OCI-LY1 (cell line): ENCODE measurements around the gene GMDS.

Experiments used
- H2AFZ ChIP-seq: fragments of 200-600 bp; sonication (generic), shearing (Covaris generic); 2 replicates; pipeline ENCODE4 v1.6.0; 2014; ENCODE audit warnings: antibody characterized with exemption, mild to moderate bottlenecking, low read length
- H3F3A ChIP-seq: fragments of 200-600 bp; sonication (generic), shearing (Covaris generic); 2 replicates; pipeline ENCODE4 v1.6.0; 2014; ENCODE audit warnings: mild to moderate bottlenecking, antibody characterized with exemption, low read length, moderate library complexity; ENCODE audit not compliant: insufficient read depth
- H3K27ac ChIP-seq: fragments of 200-600 bp; sonication (generic); 2 replicates; pipeline ENCODE4 v1.5.1; 2014; ENCODE audit warnings: low read length, mixed run types, mild to moderate bottlenecking, low read depth; ENCODE audit not compliant: poor library complexity, severe bottlenecking
- H3K27me3 ChIP-seq: fragments of 200-600 bp; sonication (generic); 2 replicates; pipeline ENCODE4 v1.6.0; 2014; ENCODE audit warnings: antibody characterized with exemption, mild to moderate bottlenecking, low read length, moderate library complexity; ENCODE audit not compliant: insufficient read depth
- H3K36me3 ChIP-seq: fragments of 200-600 bp; sonication (generic); 2 replicates; pipeline ENCODE4 v1.6.1; 2014; ENCODE audit warnings: mild to moderate bottlenecking, antibody characterized with exemption, low read length, moderate library complexity, mixed read lengths; ENCODE audit not compliant: insufficient read depth
- H3K4me1 ChIP-seq: fragments of 200-600 bp; sonication (generic); 2 replicates; pipeline ENCODE4 v1.5.1; 2014; ENCODE audit warnings: mild to moderate bottlenecking, low read length, moderate library complexity; ENCODE audit not compliant: insufficient read depth, severe bottlenecking
- H3K4me2 ChIP-seq: fragments of 200-600 bp; sonication (generic), shearing (Covaris generic); 2 replicates; pipeline ENCODE4 v1.6.1; 2014; ENCODE audit warnings: low read length
- H3K4me3 ChIP-seq: fragments of 200-600 bp; sonication (generic); 2 replicates; pipeline ENCODE4 v1.5.1; 2014; ENCODE audit warnings: low read length, low read depth, mild to moderate bottlenecking, mixed read lengths; ENCODE audit not compliant: poor library complexity, severe bottlenecking
- H3K79me2 ChIP-seq: fragments of 200-600 bp; shearing (Covaris generic); 2 replicates; pipeline ENCODE4 v1.6.1; 2016; ENCODE audit warnings: mixed run types, low read length, mixed read lengths; ENCODE audit not compliant: insufficient read depth
- H3K9ac ChIP-seq: fragments of 200-600 bp; sonication (generic), shearing (Covaris generic); 2 replicates; pipeline ENCODE4 v1.6.1; 2014; ENCODE audit warnings: mild to moderate bottlenecking, low read length, mixed read lengths
- H3K9me2 ChIP-seq: fragments of 200-600 bp; sonication (generic), shearing (Covaris generic); 2 replicates; pipeline ENCODE4 v1.6.1; 2014; ENCODE audit warnings: low read depth, mild to moderate bottlenecking, low read length, mixed read lengths
- H3K9me3 ChIP-seq: fragments of 200-600 bp; shearing (Covaris generic); 2 replicates; pipeline ENCODE4 v1.6.1; 2014; ENCODE audit warnings: low read length, mixed read lengths
- H4K20me1 ChIP-seq: fragments of 200-600 bp; sonication (generic), shearing (Covaris generic); 2 replicates; pipeline ENCODE4 v1.6.0; 2016; ENCODE audit warnings: mild to moderate bottlenecking, low read length; ENCODE audit not compliant: insufficient read depth
- CTCF ChIP-seq: fragments of 200-600 bp; sonication (generic), shearing (Covaris generic); IDR thresholded peaks from 2 replicates; pipeline ENCODE4 v1.5.1; 2017; ENCODE audit warnings: mild to moderate bottlenecking, antibody characterized with exemption, low read length, moderate library complexity, mixed read lengths
- EZH2 ChIP-seq: fragments of 200-600 bp; sonication (generic), shearing (Covaris generic); IDR thresholded peaks from 2 replicates; pipeline ENCODE4 v1.8.0; 2017; ENCODE audit warnings: borderline replicate concordance, mixed run types, mild to moderate bottlenecking, antibody characterized with exemption, low read length, moderate library complexity, mixed read lengths

The GMDS gene

GRCh38 chr6:1604158-1605003, 641.0 kb downstream of the GMDS start:
- Histone ChIP-seq H3K4me1 (peaks cover 51% of the 10 kb centered on the region), H3K9me3 (no peaks in the 10 kb centered on the region), H3K4me3 (peak overlapping the region; percentile 70), H2AFZ (no peak overlapping the region), H4K20me1 (no peaks in the 10 kb centered on the region), H3F3A (no peaks in the 10 kb centered on the region), H3K9me2 (no peaks in the 10 kb centered on the region), H3K27me3 (peaks cover 5% of the 10 kb centered on the region; the same call in 1 of the 2 replicates), H3K36me3 (no peaks in the 10 kb centered on the region), H3K9ac (peak overlapping the region; percentile 50; the same call in 1 of the 2 replicates), H3K27ac (no peak overlapping the region), H3K79me2 (no peaks in the 10 kb centered on the region), H3K4me2 (peak overlapping the region; percentile 73)
- peak; percentile 77 for TF ChIP-seq CTCF
- TF ChIP-seq EZH2, result no peak

GRCh38 chr6:1603708-1604107, 641.7 kb downstream of the GMDS start:
- peaks cover 47% of the 10 kb centered on the region for H3K4me1 ChIP-seq
- no peak overlapping the region for H3K27ac ChIP-seq
- no peaks in the 10 kb centered on the region for H3K9me2 ChIP-seq
- peaks cover 9% of the 10 kb centered on the region; the same call in 1 of the 2 replicates for H3K27me3 ChIP-seq
- no peak overlapping the region for H2AFZ ChIP-seq
- peak overlapping the region; percentile 73; the same call in 1 of the 2 replicates for H3K4me2 ChIP-seq
- no peaks in the 10 kb centered on the region for H3K36me3 ChIP-seq
- H3F3A ChIP-seq, result no peaks in the 10 kb centered on the region
- no peak overlapping the region for H3K4me3 ChIP-seq
- H3K9me3 ChIP-seq, result no peaks in the 10 kb centered on the region
- no peaks in the 10 kb centered on the region for H3K79me2 ChIP-seq
- no peak for TF ChIP-seq CTCF
- TF ChIP-seq EZH2, result no peak
- H4K20me1 ChIP-seq, result no peaks in the 10 kb centered on the region
- no peak overlapping the region for H3K9ac ChIP-seq

GRCh38 chr6:1602049-1602713, 643.2 kb downstream of the GMDS start:
- Histone ChIP-seq H4K20me1 (no peaks in the 10 kb centered on the region), H3K4me1 (peaks cover 31% of the 10 kb centered on the region), H3F3A (no peaks in the 10 kb centered on the region), H2AFZ (no peak overlapping the region), H3K27ac (no peak overlapping the region), H3K79me2 (no peaks in the 10 kb centered on the region), H3K4me3 (no peak overlapping the region), H3K36me3 (no peaks in the 10 kb centered on the region), H3K9ac (no peak overlapping the region), H3K4me2 (no peak overlapping the region), H3K9me3 (no peaks in the 10 kb centered on the region), H3K9me2 (no peaks in the 10 kb centered on the region), H3K27me3 (peaks cover 12% of the 10 kb centered on the region; the same call in 1 of the 2 replicates)
- TF ChIP-seq CTCF (no peak), EZH2 (no peak)
